HFF-Myc (cell line): ENCODE measurements around the gene POLE.

ENCODE experiments used
- DNase-seq: peaks from one replicate; pipeline ENCODE4 v3.0.0-alpha.2; 2011; ENCODE audit warnings: low read depth; ENCODE audit errors: extremely low read depth
- H3K4me3 ChIP-seq: replicated peaks from 2 replicates; pipeline ENCODE4 v1.5.1; 2011; ENCODE audit warnings: low read depth, mild to moderate bottlenecking, control low read depth, low read length
- TF ChIP-seq, protein P1 (sequence below): IDR thresholded peaks from 2 replicates; pipeline ENCODE4 v1.5.1; 2012; ENCODE audit warnings: mild to moderate bottlenecking, low read depth, low read length, control low read depth; ENCODE audit errors: missing control alignments

POLE gene

DNA sequence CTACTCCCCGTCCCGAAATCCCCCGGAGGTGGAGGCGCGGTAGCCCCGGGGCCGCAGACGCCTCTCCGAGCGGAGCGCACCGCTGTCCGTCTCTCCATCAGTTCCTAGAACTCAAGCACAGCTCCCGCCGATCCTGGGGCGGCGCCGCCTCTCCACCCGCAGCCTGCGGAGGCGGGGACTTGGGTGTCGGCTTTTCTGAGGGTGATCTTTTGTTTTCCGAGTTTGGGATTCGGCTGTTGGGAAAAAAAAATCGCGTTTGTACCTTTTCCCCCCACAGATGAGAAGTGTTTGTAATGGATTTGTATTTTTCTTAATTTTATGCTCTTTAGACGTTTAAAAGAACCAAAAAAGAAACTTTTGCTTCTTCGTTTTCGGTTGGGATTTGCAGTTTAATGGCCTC is 103.4 kb downstream of the POLE start:
- no peak for DNase-seq
- H3K4me3 ChIP-seq: no peak overlapping the region
- TF ChIP-seq, protein P1, sequence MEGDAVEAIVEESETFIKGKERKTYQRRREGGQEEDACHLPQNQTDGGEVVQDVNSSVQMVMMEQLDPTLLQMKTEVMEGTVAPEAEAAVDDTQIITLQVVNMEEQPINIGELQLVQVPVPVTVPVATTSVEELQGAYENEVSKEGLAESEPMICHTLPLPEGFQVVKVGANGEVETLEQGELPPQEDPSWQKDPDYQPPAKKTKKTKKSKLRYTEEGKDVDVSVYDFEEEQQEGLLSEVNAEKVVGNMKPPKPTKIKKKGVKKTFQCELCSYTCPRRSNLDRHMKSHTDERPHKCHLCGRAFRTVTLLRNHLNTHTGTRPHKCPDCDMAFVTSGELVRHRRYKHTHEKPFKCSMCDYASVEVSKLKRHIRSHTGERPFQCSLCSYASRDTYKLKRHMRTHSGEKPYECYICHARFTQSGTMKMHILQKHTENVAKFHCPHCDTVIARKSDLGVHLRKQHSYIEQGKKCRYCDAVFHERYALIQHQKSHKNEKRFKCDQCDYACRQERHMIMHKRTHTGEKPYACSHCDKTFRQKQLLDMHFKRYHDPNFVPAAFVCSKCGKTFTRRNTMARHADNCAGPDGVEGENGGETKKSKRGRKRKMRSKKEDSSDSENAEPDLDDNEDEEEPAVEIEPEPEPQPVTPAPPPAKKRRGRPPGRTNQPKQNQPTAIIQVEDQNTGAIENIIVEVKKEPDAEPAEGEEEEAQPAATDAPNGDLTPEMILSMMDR: no peak

DNA sequence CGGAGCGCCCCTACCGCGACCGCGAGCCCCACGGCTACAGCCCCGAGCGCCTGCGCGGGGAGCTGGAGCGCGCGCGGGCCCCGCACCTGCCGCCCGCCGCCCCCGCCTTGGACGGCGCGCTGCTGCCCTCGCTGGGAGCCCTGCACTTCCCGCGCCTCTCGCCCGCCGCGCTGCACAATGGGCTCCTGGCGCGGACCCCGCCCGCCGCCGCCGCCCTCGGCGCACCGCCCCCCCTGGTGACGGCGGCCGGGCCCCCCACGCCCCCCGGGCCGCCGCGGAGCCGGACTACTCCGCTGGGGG is 103.8 kb downstream of the POLE start:
- no peak for DNase-seq
- no peak overlapping the region for H3K4me3 ChIP-seq
- TF ChIP-seq, protein P1: no peak

DNA sequence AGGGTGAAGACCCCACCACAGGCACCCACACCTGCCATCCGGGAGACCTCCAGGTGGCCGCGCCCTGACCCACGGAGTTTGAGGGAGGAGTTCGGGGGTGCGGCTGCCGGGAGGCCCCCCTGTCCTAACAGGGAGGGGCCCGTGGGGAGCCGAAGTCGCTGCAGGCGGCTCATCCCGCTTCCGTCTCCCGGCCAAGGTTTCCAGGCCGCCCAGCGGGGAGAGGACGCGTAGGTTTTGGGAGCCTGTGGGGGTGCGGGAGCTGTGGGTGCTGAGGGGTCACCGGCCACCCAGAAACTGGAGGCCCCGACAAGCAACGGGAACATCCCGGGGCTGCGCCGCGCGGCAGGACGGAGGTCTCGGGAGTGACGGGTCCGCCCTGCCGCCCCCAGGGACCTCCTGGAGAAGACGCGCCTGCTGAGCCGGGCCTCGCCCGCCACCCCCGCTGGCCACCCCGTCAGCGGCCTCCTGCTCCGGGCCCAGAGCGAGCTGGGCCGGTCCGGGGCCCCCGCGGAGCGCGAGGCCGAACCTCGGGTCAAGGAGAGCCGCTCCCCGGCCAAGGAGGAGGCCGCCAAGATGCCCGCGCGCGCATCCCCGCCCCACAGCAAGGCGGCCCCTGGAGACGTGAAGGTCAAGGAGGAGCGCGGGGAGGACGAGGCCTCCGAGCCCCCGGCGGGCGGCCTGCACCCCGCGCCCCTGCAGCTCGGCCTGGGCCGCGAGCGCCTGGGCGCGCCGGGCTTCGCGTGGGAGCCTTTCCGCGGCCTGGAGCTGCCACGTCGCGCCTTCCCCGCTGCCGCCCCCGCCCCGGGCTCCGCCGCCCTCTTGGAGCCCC is 104.3 kb downstream of the POLE start:
- H3K4me3 ChIP-seq: no peak overlapping the region

DNA sequence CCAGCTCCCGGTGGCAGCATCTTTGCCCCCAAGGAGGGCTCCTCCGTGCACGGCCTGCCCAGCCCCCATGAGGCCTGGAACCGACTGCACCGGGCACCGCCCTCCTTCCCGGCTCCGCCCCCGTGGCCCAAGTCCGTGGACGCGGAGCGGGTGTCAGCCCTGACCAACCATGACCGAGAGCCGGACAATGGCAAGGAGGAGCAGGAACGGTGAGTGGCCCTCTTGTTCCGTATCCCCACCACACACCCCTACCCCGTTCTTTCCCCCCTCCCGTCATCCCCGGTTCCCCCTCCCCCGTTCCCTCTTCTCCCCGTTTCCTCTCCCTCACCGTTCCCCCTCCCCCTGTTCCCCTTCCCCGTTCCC is 105.1 kb downstream of the POLE start:
- no peak overlapping the region for H3K4me3 ChIP-seq
- TF ChIP-seq, protein P1: no peak
- no peak for DNase-seq

More for the DNA sequence above, 104.3 kb downstream of the POLE start:
- TF ChIP-seq, protein P1: no peak
- DNase-seq: no peak

DNA sequence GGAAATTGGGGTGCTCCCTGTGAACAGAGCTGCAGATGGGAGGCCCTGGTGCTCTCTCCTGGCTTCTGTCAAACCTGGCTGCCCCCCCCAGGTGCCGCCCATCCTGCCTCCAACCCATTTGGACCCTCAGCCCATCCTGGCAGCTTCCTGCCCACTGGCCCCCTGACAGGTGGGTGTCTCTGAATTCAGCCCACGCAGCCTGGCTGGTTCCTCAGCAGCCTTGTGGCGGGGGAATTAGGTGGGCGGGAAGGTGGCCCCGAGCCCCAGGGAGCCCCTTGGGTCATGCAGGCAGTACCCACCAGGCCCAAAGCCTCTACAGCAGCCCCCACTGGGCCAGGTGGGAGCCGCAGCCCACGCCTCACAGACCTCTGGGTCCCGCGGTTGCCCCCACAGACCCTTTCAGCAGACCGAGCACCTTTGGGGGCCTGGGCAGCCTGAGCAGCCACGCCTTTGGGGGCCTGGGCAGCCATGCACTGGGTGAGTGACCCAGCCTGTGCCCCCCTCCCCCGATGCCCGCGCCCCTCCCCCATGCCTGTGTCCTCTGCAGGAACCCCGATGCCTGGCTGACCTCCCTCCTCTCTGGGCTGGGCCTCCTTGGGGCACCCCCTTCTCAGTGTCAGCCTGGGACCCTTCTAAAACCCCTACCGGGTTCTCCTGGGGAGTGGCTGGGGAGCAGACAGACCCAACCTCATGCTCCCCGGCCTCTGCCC is 105.6 kb downstream of the POLE start:
- TF ChIP-seq, protein P1: no peak
- no peak for DNase-seq
- no peak overlapping the region for H3K4me3 ChIP-seq

DNA sequence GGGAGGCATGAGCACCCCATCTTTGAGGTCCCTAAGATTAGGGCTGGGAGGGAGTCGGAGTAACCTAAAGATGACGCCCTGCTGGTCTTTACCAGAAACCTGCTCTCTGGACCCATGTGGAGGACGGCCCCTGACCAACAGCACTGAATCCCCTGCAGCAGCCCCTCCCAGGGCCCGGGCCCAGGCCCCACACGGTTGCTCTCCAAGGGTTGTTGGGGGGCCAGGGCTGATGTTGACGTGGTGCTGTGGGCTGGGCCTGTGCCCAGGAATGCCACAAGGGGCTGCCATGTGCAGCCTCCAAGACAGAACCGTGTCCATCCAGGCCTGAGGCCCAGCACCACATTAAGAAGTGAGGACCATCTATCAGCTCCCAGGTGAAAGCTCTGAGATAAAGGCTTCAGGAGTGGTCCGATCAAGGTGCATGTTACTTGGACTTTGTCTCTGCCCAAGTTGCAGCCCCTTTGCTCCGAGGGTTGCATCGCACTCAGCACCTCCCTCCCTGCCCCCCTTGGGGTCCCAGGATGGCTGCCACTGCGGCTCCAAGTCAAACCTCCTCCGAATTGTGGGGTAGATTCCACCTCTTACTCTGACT is 106.3 kb downstream of the POLE start:
- no peak overlapping the region for H3K4me3 ChIP-seq
- no peak for DNase-seq
- TF ChIP-seq, protein P1: no peak
